GM19043 (cell line): Measurements from ENCODE around the gene ATN1.

Experiments
- ATAC-seq: cut with Tn5 transposase; IDR thresholded peaks from one replicate; pipeline ENCODE4 v1.9.1; 2021; ENCODE audit warnings: low read depth; ENCODE audit not compliant: unreplicated experiment

ATN1 gene

DNA sequence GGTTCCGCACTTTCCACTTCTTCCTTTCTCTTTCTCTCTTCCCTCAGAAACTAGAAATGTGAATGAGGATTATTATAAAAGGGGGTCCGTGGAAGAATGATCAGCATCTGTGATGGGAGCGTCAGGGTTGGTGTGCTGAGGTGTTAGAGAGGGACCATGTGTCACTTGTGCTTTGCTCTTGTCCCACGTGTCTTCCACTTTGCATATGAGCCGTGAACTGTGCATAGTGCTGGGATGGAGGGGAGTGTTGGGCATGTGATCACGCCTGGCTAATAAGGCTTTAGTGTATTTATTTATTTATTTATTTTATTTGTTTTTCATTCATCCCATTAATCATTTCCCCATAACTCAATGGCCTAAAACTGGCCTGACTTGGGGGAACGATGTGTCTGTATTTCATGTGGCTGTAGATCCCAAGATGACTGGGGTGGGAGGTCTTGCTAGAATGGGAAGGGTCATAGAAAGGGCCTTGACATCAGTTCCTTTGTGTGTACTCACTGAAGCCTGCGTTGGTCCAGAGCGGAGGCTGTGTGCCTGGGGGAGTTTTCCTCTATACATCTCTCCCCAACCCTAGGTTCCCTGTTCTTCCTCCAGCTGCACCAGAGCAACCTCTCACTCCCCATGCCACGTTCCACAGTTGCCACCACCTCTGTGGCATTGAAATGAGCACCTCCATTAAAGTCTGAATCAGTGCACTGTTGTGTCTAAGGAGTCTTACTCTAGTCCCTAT lies 4.6 kb upstream of the ATN1 start:
- no peak for ATAC-seq

DNA sequence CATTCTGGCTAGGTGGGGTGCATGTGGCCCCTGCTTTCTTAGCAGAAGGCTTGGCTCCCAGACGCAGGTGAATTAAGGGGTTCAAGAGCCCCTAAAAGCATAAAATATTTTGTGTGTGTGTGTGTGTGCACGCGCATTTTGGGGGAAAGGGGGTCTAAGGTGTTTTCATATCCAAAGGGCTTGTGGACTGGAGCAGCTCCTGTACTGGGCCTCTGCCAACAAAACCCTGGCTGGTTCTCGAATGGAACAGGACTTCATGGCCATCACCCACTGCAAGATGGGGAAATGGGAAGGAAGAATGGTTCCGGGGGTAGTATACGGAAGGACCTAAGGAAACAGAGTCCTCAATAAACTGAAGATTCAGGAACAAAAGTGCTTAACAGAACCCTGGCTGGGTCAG lies 3.9 kb upstream of the ATN1 start:
- ATAC-seq = no peak

DNA sequence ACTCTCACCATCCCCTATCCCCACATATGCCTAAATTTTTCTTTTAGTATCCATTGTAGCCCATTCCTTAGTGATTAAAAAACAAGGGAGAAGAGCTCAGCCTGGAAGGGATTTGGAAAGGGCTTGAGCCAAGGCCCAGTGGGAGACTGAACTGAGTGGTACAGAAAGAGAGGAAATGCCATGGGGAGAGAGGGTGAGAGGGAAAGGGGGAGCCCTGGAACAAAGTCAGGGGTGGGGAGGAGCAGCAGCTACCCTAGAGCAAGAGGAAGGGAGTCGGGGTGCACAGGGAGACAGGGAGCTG lies 2.6 kb upstream of the ATN1 start:
- no peak for ATAC-seq

DNA sequence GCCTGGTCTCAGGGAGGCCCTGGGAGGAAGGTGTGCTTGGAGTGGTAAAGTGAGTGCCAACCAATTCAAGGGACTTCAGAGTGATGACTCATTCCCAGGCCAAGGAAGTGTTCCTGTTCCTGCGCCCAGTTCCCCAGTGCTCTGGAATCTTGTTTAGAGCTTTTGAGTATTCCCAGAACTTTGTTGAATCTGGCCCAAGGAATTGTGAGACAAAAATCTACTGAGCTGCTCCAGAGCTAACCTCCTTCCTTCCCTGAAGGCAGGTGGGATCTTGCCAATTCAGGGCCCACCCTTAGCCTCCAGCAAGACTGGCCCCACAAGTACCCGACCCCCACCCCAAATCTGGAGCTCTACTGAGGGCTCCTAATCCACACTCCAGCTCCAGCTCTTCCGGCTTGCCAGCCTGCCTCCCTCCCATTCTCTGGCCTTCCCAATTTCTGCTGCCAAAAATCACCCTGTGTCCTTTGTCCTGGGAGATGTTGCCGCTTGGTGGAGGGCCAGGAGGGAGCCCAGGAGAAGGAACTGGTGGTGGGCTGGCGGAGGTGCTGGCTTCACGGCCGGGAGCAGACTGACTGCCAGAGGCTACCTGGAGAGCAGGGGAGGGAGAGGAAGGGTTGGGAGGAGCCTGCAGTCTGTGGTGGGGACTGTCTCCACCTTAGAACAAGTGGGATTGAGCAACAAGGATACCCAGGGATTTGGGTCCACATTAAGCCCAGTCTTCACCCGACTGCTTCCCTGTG lies 2.0 kb upstream of the ATN1 start:
- no peak for ATAC-seq

DNA sequence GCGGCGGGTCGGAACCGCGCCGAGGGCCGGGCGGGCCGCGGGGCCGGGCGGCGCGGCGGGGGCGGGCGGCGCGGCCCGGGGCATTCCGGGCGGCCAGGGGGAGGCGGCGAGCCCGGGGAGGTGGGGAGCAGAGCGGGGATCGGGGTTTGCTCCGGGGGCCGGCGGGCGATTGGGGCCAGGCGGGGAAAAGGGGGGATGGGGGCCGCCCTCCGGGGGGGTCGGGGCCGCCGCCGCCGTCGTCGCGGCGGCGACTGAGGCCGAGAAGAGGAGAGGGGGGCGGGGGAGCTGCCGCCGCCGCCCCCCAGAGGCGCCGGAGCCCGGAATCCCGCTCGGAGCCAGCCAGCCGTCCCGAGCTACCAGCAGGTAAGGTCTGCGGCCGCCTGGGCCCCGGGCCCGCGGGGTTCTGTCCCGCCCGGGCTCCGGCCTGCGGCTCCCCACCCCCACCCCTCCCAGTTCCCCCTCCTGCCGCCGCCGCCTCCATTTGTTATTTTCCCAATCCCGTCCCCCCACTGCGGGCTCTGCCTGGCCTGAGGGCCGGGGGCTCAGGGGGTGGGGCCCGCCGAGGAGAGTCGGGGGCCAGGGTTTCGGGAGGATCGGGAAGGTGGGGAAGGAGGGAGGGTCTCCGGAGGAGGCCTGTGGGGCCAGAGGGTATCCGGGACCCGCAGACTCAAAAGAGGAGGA lies 403 bp downstream of the ATN1 start:
- no peak for ATAC-seq

DNA sequence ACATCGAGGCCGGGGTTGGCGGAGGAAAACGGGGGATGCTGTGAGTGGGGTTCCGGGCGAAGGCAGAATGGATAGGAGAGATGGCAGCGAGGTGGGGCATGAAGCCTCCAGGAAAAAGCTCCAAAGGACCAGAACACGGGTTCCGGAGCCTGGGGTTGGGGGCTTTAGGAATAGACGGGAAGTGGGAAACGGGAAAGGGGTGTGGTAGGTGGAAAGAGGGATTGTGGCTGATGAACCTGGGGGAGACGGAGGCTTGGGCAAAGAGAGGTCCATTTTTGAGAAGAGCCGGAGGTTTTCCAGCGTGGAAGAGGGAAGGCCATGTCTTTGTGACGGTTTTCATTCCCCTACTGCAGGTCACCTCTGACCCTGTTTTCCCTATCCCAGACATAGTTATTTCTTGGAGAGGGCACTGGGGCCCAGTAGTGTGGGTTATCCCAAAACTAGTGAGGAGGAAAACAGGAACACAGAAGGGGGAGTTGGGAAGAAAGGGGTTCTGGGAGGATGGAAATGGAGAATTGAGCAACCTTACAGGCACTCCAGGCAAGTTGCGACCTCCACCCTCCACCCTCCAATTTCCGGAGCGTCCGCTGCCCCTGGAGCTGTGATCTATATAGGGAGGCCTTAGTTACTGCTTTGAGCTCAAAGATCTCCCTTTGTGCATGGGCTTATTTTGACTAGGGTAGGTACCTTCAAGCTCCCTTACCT lies 1.1 kb downstream of the ATN1 start:
- ATAC-seq = no peak

DNA sequence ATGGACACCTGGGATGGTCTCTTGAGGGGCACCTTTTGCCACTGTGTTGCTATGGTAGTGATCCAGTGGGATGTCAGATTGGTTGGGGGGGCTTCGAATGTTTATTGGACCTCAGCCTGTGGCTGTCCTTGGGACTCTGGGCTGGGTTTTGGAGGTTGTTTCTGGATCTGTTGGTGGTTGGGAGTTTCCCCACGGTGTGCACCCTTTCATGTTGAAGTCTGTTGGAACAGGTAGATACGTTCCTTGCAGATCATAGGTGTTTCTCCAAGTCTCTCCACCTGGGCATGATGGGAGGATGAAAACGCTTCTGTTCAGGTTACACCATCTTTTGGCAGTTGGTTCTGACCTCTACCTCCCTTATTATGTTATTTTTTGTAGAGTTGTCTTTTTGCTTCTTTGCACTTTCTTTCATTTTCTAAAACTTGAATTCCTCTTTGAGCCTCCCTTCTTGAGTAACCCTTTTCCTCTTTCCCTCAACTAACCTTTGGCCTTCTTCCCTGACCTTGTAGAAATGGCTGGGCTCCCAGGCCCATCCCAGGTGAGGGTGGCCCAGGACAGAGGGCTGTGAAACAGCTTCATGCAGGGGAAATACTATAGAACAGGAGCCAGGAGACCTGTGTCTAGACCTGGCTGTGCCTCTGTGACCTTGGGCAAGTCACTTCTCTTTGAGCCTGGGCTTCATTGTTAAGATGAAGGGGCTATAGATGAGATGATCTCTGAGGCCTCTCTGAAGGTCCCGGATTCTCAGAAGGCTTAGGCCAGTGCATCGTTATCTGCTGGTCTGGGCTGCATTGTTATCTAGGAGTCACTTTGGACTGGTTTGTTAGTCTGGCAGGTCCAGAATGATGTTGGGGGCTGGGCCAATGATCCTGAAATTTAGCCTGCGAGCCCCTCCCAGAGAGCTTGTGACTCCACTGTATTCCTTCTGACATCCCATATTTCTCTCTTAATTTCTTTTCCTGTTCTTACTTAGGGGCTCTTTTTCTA lies 2.0 kb downstream of the ATN1 start:
- no peak for ATAC-seq

DNA sequence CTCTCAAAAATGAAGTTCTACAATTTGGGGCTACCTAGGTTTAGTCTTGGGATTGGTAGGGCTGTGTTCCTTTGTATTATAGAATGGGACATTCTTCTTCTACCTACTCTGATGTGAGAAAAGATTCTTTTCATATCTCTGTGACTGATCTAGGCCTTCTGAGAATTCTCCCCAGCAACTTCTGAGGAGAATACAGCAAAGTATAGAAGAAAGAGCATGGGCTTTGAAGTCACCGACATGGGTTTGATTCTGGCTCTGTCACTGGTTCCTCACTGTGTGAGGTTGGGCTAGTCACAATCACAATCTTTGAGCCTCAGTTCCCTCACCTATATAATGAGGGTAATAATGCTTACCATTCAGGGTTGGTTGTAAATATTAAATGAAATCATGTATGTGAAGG lies 5.0 kb downstream of the ATN1 start:
- ATAC-seq = no peak

DNA sequence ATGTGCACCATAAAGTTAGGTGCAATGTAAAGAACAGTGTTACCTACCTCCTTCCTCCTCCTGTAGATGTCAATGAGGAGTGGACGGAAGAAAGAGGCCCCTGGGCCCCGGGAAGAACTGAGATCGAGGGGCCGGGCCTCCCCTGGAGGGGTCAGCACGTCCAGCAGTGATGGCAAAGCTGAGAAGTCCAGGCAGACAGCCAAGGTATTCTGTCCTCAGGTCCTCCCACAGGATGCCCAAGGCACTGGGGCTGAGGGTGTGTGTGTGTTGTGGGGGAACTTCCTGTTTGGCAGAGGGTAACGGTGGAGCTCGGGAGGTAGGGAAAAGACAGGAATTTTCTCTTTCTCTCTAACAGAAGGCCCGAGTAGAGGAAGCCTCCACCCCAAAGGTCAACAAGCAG lies 6.4 kb downstream of the ATN1 start:
- ATAC-seq = no peak

DNA sequence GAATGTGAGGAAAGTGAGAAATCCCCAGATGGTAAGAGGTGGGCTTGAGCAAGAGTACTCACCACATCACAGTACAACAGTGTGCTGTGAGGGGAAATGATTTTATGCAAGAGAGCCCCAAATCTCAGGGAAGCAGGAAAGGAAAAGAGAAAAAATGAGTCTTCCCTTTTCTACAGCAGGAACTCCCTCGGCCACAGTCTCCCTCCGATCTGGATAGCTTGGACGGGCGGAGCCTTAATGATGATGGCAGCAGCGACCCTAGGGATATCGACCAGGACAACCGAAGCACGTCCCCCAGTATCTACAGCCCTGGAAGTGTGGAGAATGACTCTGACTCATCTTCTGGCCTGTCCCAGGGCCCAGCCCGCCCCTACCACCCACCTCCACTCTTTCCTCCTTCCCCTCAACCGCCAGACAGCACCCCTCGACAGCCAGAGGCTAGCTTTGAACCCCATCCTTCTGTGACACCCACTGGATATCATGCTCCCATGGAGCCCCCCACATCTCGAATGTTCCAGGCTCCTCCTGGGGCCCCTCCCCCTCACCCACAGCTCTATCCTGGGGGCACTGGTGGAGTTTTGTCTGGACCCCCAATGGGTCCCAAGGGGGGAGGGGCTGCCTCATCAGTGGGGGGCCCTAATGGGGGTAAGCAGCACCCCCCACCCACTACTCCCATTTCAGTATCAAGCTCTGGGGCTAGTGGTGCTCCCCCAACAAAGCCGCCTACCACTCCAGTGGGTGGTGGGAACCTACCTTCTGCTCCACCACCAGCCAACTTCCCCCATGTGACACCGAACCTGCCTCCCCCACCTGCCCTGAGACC lies 7.8 kb downstream of the ATN1 start:
- ATAC-seq = no peak

DNA sequence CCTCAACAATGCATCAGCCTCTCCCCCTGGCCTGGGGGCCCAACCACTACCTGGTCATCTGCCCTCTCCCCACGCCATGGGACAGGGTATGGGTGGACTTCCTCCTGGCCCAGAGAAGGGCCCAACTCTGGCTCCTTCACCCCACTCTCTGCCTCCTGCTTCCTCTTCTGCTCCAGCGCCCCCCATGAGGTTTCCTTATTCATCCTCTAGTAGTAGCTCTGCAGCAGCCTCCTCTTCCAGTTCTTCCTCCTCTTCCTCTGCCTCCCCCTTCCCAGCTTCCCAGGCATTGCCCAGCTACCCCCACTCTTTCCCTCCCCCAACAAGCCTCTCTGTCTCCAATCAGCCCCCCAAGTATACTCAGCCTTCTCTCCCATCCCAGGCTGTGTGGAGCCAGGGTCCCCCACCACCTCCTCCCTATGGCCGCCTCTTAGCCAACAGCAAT lies 8.5 kb downstream of the ATN1 start:
- no peak for ATAC-seq

DNA sequence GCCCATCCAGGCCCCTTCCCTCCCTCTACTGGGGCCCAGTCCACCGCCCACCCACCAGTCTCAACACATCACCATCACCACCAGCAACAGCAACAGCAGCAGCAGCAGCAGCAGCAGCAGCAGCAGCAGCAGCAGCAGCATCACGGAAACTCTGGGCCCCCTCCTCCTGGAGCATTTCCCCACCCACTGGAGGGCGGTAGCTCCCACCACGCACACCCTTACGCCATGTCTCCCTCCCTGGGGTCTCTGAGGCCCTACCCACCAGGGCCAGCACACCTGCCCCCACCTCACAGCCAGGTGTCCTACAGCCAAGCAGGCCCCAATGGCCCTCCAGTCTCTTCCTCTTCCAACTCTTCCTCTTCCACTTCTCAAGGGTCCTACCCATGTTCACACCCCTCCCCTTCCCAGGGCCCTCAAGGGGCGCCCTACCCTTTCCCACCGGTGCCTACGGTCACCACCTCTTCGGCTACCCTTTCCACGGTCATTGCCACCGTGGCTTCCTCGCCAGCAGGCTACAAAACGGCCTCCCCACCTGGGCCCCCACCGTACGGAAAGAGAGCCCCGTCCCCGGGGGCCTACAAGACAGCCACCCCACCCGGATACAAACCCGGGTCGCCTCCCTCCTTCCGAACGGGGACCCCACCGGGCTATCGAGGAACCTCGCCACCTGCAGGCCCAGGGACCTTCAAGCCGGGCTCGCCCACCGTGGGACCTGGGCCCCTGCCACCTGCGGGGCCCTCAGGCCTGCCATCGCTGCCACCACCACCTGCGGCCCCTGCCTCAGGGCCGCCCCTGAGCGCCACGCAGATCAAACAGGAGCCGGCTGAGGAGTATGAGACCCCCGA lies 9.1 kb downstream of the ATN1 start:
- no peak for ATAC-seq

DNA sequence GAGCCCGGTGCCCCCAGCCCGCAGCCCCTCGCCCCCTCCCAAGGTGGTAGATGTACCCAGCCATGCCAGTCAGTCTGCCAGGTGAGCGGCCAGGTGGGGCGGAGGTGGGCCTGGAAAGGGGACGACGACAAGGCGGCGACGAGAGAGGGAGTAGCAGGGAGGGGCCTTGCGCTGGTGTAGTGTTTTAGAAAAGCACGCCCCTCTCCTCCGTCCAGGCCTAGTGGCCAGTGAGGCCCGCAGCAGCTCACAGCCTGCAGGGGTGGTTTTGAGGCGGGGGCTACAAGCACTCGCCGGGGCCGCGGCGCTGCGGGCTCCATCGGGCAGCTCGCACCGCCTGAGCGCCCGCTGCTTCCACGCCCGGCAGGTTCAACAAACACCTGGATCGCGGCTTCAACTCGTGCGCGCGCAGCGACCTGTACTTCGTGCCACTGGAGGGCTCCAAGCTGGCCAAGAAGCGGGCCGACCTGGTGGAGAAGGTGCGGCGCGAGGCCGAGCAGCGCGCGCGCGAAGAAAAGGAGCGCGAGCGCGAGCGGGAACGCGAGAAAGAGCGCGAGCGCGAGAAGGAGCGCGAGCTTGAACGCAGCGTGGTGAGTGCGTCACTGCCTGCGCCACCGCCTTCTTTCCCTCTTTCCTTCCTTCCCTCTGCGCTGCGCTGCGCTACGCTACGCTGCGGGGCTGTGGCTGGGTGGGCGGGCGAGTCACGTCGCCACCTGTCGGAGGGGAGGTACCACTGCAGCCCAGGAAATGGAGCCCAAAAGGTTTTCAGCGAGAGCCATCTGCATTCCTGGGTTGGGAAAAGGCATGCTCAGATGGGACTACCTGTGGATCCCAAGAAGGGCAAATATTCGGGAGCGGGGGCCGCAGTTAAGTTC lies 10.0 kb downstream of the ATN1 start:
- ATAC-seq = peak; percentile 93

DNA sequence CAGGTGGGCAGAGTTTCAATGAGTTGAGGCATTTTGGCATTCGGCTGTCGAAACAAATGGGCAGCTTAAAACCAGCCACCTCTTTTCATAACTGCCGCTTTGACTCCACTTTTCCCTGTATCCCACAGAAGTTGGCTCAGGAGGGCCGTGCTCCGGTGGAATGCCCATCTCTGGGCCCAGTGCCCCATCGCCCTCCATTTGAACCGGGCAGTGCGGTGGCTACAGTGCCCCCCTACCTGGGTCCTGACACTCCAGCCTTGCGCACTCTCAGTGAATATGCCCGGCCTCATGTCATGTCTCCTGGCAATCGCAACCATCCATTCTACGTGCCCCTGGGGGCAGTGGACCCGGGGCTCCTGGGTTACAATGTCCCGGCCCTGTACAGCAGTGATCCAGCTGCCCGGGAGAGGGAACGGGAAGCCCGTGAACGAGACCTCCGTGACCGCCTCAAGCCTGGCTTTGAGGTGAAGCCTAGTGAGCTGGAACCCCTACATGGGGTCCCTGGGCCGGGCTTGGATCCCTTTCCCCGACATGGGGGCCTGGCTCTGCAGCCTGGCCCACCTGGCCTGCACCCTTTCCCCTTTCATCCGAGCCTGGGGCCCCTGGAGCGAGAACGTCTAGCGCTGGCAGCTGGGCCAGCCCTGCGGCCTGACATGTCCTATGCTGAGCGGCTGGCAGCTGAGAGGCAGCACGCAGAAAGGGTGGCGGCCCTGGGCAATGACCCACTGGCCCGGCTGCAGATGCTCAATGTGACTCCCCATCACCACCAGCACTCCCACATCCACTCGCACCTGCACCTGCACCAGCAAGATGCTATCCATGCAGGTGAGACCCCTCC lies 10.8 kb downstream of the ATN1 start:
- no peak for ATAC-seq

DNA sequence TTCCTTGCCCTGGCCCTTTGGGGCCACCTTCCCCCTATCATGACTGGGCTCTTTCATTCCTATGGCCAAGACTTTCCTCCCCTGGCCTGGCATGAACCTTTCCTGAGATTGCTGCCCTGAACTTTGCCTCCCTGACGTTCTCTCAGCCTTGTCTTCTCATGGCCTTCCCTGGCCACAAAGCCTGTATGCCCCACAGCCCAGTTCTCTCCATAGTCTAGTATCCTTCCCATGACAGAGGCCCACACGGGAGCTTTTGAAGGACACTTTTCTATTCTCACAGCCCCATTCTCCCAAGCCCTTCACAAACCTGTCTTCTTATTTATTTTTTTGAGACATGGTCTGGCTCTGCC lies 11.4 kb downstream of the ATN1 start:
- no peak for ATAC-seq

DNA sequence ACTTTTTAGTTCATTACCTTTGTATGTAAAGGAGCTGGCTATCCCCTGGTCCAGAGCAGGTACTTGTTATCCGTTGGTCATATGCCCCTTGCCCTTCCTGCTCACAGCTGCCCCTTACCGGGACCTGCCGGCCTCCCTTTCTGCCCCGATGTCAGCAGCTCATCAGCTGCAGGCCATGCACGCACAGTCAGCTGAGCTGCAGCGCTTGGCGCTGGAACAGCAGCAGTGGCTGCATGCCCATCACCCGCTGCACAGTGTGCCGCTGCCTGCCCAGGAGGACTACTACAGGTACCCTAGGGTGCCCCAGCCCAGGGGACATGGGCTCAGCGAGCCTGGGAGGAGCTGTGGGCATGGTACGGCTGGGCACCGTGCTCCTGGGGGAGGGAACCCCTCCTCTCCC lies 13.5 kb downstream of the ATN1 start:
- ATAC-seq = no peak

DNA sequence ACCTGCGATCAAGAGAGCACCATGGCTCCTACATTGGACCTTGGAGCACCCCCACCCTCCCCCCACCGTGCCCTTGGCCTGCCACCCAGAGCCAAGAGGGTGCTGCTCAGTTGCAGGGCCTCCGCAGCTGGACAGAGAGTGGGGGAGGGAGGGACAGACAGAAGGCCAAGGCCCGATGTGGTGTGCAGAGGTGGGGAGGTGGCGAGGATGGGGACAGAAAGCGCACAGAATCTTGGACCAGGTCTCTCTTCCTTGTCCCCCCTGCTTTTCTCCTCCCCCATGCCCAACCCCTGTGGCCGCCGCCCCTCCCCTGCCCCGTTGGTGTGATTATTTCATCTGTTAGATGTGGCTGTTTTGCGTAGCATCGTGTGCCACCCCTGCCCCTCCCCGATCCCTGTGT lies 14.0 kb downstream of the ATN1 start:
- ATAC-seq = no peak
